SK-N-SH (cell line): ENCODE data around the gene MFSD2B. TPM values are rescaled to one million over a fixed set of nuclear protein-coding genes. Genes with fewer than 3 reads are reported as not detected.

ENCODE experiments used
- CTCF ChIA-PET: fragments of 300-600, 350-600 bp; formaldehyde crosslinking; extraction: SDS; loops from one replicate; lab custom pipeline; 2021; lab: Yijun Ruan, JAX
- POLR2A ChIA-PET: fragments of 350-600 bp; sonication (Branson Sonifier 250); formaldehyde crosslinking; extraction: SDS; loops from one replicate; lab custom pipeline; 2020; ENCODE audit warnings: antibody characterized with exemption, inconsistent platforms; lab: Yijun Ruan, JAX
- DNase-seq: peaks from one replicate; pipeline ENCODE4 v3.0.0; 2012
- H2AFZ ChIP-seq: fragments of 200-600 bp; sonication (generic); 2 replicates; pipeline ENCODE4 v1.8.1; 2016; ENCODE audit warnings: antibody characterized with exemption, mild to moderate bottlenecking, low read depth
- H3F3A ChIP-seq: fragments of 200-600 bp; sonication (generic); replicated peaks from 2 replicates; pipeline ENCODE3; 2016; ENCODE audit warnings: antibody characterized with exemption, mild to moderate bottlenecking; ENCODE audit not compliant: insufficient read depth
- H3K27ac ChIP-seq, 2 experiments: fragments of 200-500 bp in 1 of 2; fragments of 200-600 bp in 1 of 2; sonication (Bioruptor generic) in 1 of 2; sonication (generic), shearing (Covaris generic) in 1 of 2; 2 replicates each; pipeline versions ENCODE4 v1.5.1 to v1.6.1; 2014 to 2016; ENCODE audit warnings: low read depth in 2 of 2, inconsistent platforms in 1 of 2, low read length in 1 of 2, mild to moderate bottlenecking in 1 of 2, mixed read lengths in 1 of 2
- H3K27me3 ChIP-seq: fragments of 200-600 bp; sonication (generic), shearing (Covaris generic); 2 replicates; pipeline ENCODE4 v1.6.1; 2016; ENCODE audit warnings: mixed run types; ENCODE audit not compliant: insufficient read depth
- H3K36me3 ChIP-seq, 2 experiments: fragments of 200-500 bp in 1 of 2; fragments of 200-600 bp in 1 of 2; sonication (Bioruptor generic) in 1 of 2; sonication (generic) in 1 of 2; replicated peaks in 1 of 2; 2 replicates each; pipeline versions ENCODE3 to v1.5.1; 2014 to 2016; ENCODE audit warnings: low read length in 1 of 2, mild to moderate bottlenecking in 1 of 2; ENCODE audit not compliant: insufficient read depth in 2 of 2, control insufficient read depth in 1 of 2
- H3K4me1 ChIP-seq, 2 experiments: fragments of 200-500 bp in 1 of 2; fragments of 200-600 bp in 1 of 2; sonication (Bioruptor generic) in 1 of 2; sonication (generic), shearing (Covaris generic) in 1 of 2; 2 replicates each; pipeline versions ENCODE4 v1.5.1 to v1.6.1; 2014 to 2016; ENCODE audit warnings: low read depth in 1 of 2, low read length in 1 of 2, mixed run types in 1 of 2; ENCODE audit not compliant: insufficient read depth in 2 of 2, control insufficient read depth in 1 of 2
- H3K4me2 ChIP-seq: fragments of 200-600 bp; sonication (generic), shearing (Covaris generic); 2 replicates; pipeline ENCODE4 v1.6.1; 2017; ENCODE audit warnings: mixed run types
- H3K4me3 ChIP-seq, 2 experiments: fragments of 200-500 bp in 1 of 2; fragments of 200-600 bp in 1 of 2; sonication (Bioruptor generic) in 1 of 2; sonication (generic), shearing (Covaris generic) in 1 of 2; 2 replicates each; pipeline versions ENCODE4 v1.5.1 to v1.8.1; 2014 to 2016; ENCODE audit warnings: low read depth in 2 of 2, inconsistent platforms in 1 of 2, low read length in 1 of 2, mild to moderate bottlenecking in 1 of 2, mixed read lengths in 1 of 2, moderate library complexity in 1 of 2
- H3K79me2 ChIP-seq: fragments of 200-600 bp; sonication (generic); 2 replicates; pipeline ENCODE4 v1.8.1; 2017; ENCODE audit warnings: mild to moderate bottlenecking; ENCODE audit not compliant: insufficient read depth
- H3K9ac ChIP-seq: fragments of 200-600 bp; sonication (generic); 2 replicates; pipeline ENCODE4 v1.6.1; 2017; ENCODE audit warnings: mixed run types
- H3K9me2 ChIP-seq: fragments of 200-600 bp; sonication (generic); 2 replicates; pipeline ENCODE4 v1.6.1; 2017; ENCODE audit warnings: mixed run types
- H3K9me3 ChIP-seq: fragments of 200-600 bp; sonication (generic); 2 replicates; pipeline ENCODE4 v1.6.1; 2017; ENCODE audit warnings: mixed run types, mild to moderate bottlenecking, moderate library complexity
- H4K20me1 ChIP-seq: fragments of 200-600 bp; sonication (generic); 2 replicates; pipeline ENCODE4 v1.6.1; 2017; ENCODE audit warnings: mild to moderate bottlenecking, mixed run types; ENCODE audit not compliant: insufficient read depth
- CHD2 ChIP-seq: fragments of 150-350 bp; IDR thresholded peaks from 2 replicates; pipeline ENCODE4 v1.6.1; 2018; ENCODE audit warnings: low read length; ENCODE audit not compliant: partially characterized antibody
- EP300 ChIP-seq, 2 experiments: IDR thresholded peaks; 2 replicates each; pipeline versions ENCODE4 v1.4.0 to v1.6.1; 2012; ENCODE audit warnings: borderline replicate concordance in 1 of 2, low read depth in 1 of 2, low read length in 1 of 2
- PBX3 ChIP-seq: IDR thresholded peaks from 2 replicates; pipeline ENCODE4; 2012
- RFX5 ChIP-seq: IDR thresholded peaks from 2 replicates; pipeline ENCODE4 v1.6.1; 2012; ENCODE audit warnings: mild to moderate bottlenecking, improper control_type of control experiment, low read length
- RXRA ChIP-seq: IDR thresholded peaks from 2 replicates; pipeline ENCODE4 v1.4.0; 2012; ENCODE audit warnings: low read depth, mild to moderate bottlenecking, borderline replicate concordance
- TCF12 ChIP-seq: IDR thresholded peaks from 2 replicates; pipeline ENCODE4 v1.4.0; 2012
- TEAD4 ChIP-seq: IDR thresholded peaks from 2 replicates; pipeline ENCODE4 v1.4.0; 2012; ENCODE audit warnings: mild to moderate bottlenecking, borderline replicate concordance; ENCODE audit not compliant: insufficient read depth
- WGBS: methylation state at CpG from one replicate; pipeline ENCODE4 v1.1.6; 2017; ENCODE audit warnings: low lambda C conversion rate; 5-methylcytosine and 5-hydroxymethylcytosine counted together
- polyA plus RNA-seq, 3 experiments: library from polyadenylated mRNA; depleted of rRNA; stranded (reverse); fragments of >200 nt; gene quantifications; 2 replicates each; pipeline ENCODE4 v1.2.3, GENCODE V29; 2012
- TF ChIP-seq, protein P1 (sequence below): fragments of 200-600 bp; sonication (generic); IDR thresholded peaks from 2 replicates; pipeline ENCODE4 v1.6.1; 2017; ENCODE audit warnings: antibody characterized with exemption, mild to moderate bottlenecking, moderate library complexity
- TF ChIP-seq, protein P2 (sequence below): IDR thresholded peaks from 2 replicates; pipeline ENCODE4 v1.4.0; 2012; ENCODE audit warnings: low read depth
- TF ChIP-seq, protein P3 (sequence below): fragments of 150-350 bp; IDR thresholded peaks from 2 replicates; pipeline ENCODE4 v1.6.1; 2016; ENCODE audit warnings: mild to moderate bottlenecking, low read depth, low read length

The MFSD2B gene
- polyA plus RNA-seq, 1 of the 3 experiments (the other 2 are of a cell fraction), result not detected

GRCh38 chr2:24052951-24053350 lies 43.1 kb downstream of the MFSD2B start (continued):
- TF ChIP-seq, protein P1, sequence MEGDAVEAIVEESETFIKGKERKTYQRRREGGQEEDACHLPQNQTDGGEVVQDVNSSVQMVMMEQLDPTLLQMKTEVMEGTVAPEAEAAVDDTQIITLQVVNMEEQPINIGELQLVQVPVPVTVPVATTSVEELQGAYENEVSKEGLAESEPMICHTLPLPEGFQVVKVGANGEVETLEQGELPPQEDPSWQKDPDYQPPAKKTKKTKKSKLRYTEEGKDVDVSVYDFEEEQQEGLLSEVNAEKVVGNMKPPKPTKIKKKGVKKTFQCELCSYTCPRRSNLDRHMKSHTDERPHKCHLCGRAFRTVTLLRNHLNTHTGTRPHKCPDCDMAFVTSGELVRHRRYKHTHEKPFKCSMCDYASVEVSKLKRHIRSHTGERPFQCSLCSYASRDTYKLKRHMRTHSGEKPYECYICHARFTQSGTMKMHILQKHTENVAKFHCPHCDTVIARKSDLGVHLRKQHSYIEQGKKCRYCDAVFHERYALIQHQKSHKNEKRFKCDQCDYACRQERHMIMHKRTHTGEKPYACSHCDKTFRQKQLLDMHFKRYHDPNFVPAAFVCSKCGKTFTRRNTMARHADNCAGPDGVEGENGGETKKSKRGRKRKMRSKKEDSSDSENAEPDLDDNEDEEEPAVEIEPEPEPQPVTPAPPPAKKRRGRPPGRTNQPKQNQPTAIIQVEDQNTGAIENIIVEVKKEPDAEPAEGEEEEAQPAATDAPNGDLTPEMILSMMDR, result no peak
- TF ChIP-seq PBX3, result no peak

- Histone ChIP-seq H4K20me1 (no peaks in the 10 kb centered on the region), H3K27ac (peak overlapping the region in 1 of 2 experiments; percentile 56; a peak in 1 of 4 replicates), H3K4me2 (no peak overlapping the region), H2AFZ (no peak overlapping the region), H3K4me3 (no peak overlapping the region), H3F3A (peaks cover 9% of the 10 kb centered on the region), H3K27me3 (no peaks in the 10 kb centered on the region), H3K79me2 (no peaks in the 10 kb centered on the region), H3K9me2 (no peaks in the 10 kb centered on the region), H3K9me3 (no peaks in the 10 kb centered on the region), H3K36me3 (peaks cover 0 to 11% of the 10 kb centered on the region in 2 experiments), H3K4me1 (peaks cover 0 to 15% of the 10 kb centered on the region in 2 experiments; a peak in 1 of 4 replicates), H3K9ac (no peak overlapping the region)
- ChIA-PET CTCF (interaction anchor here (1.5 to 1.9 kb wide), 4 partner anchors 12 to 230 kb away, joined by 3 to 4 read pairs (median 4); partner anchors contain the start of gene SF3B6), POLR2A (interaction anchor here (1.0 kb wide), 1 partner anchor 12 kb away, joined by 4 read pairs; no protein-coding TSS in a partner anchor)
- TF ChIP-seq, protein P2, sequence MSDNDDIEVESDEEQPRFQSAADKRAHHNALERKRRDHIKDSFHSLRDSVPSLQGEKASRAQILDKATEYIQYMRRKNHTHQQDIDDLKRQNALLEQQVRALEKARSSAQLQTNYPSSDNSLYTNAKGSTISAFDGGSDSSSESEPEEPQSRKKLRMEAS, result no peak
- TF ChIP-seq TCF12, result no peak
- TF ChIP-seq TEAD4, result no peak
- TF ChIP-seq, protein P3, sequence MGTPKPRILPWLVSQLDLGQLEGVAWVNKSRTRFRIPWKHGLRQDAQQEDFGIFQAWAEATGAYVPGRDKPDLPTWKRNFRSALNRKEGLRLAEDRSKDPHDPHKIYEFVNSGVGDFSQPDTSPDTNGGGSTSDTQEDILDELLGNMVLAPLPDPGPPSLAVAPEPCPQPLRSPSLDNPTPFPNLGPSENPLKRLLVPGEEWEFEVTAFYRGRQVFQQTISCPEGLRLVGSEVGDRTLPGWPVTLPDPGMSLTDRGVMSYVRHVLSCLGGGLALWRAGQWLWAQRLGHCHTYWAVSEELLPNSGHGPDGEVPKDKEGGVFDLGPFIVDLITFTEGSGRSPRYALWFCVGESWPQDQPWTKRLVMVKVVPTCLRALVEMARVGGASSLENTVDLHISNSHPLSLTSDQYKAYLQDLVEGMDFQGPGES, result no peak
- no peak for TF ChIP-seq RFX5
- no peak for TF ChIP-seq EP300 (IDR thresholded peaks at IDR 0.05; ENCODE audit: borderline replicate concordance in 1 of 2, low read depth in 1 of 2, low read length in 1 of 2)
- TF ChIP-seq RXRA, result no peak
- no peak for TF ChIP-seq CHD2
- DNase-seq, result peak; percentile 37
- WGBS, result 62% methylated on average over 8 of the region's 8 CpGs
These were observed 44.6 kb downstream of the MFSD2B start for GRCh38 chr2:24054366-24055010.
